ENCODE measurements around the gene HCN4.
"Not testable (repeated sequence)": the region's sequence is repeated elsewhere in the genome, so short reads cannot be mapped to it uniquely, and the experiment has no call there.

The HCN4 gene

GRCh38 chr15:73321496-73322450 lies 47.0 kb downstream of the HCN4 start:
- H3K27ac Mint-ChIP-seq, result no peak overlapping the region
- DNase-seq (ENCODE audit: low spot score), result no peak

GRCh38 chr15:73320619-73321180 lies 48.1 kb downstream of the HCN4 start:
- Mint-ChIP-seq H3K4me1 (ENCODE audit: low read depth) (peaks cover 3% of the 10 kb centered on the region), H3K9me3 (no peaks in the 10 kb centered on the region), H3K27me3 (ENCODE audit: low read depth) (peaks cover 16% of the 10 kb centered on the region), H3K36me3 (ENCODE audit: low read depth) (no peaks in the 10 kb centered on the region), H3K4me3 (no peak overlapping the region), H3K27ac (no peak overlapping the region)
- no peak for DNase-seq (ENCODE audit: low spot score)

More at GRCh38 chr15:73321496-73322450, 47.0 kb downstream of the HCN4 start:
- peaks cover 4% of the 10 kb centered on the region for H3K4me1 Mint-ChIP-seq (ENCODE audit: low read depth)
- no peaks in the 10 kb centered on the region for H3K9me3 Mint-ChIP-seq
- peaks cover 15% of the 10 kb centered on the region for H3K27me3 Mint-ChIP-seq (ENCODE audit: low read depth)
- no peak overlapping the region for H3K4me3 Mint-ChIP-seq
- H3K36me3 Mint-ChIP-seq (ENCODE audit: low read depth), result no peaks in the 10 kb centered on the region

- no peak overlapping the region for H3K27ac Mint-ChIP-seq
- H3K27me3 Mint-ChIP-seq (ENCODE audit: low read depth), result peaks cover 16% of the 10 kb centered on the region
- H3K9me3 Mint-ChIP-seq, result no peaks in the 10 kb centered on the region
- no peaks in the 10 kb centered on the region for H3K36me3 Mint-ChIP-seq (ENCODE audit: low read depth)
- no peak for DNase-seq (ENCODE audit: low spot score)
- H3K4me1 Mint-ChIP-seq (ENCODE audit: low read depth), result no peaks in the 10 kb centered on the region
- no peak overlapping the region for H3K4me3 Mint-ChIP-seq
Observed at GRCh38 chr15:73319460-73320245, 49.1 kb downstream of the HCN4 start.

- Mint-ChIP-seq H3K27ac (no peak overlapping the region), H3K36me3 (ENCODE audit: low read depth) (no peaks in the 10 kb centered on the region), H3K4me1 (ENCODE audit: low read depth) (no peaks in the 10 kb centered on the region), H3K9me3 (no peaks in the 10 kb centered on the region), H3K27me3 (ENCODE audit: low read depth) (peaks cover 18% of the 10 kb centered on the region), H3K4me3 (no peak overlapping the region)
- DNase-seq (ENCODE audit: low spot score), result no peak
Observed at GRCh38 chr15:73318463-73319351, 50.1 kb downstream of the HCN4 start.

DNA sequence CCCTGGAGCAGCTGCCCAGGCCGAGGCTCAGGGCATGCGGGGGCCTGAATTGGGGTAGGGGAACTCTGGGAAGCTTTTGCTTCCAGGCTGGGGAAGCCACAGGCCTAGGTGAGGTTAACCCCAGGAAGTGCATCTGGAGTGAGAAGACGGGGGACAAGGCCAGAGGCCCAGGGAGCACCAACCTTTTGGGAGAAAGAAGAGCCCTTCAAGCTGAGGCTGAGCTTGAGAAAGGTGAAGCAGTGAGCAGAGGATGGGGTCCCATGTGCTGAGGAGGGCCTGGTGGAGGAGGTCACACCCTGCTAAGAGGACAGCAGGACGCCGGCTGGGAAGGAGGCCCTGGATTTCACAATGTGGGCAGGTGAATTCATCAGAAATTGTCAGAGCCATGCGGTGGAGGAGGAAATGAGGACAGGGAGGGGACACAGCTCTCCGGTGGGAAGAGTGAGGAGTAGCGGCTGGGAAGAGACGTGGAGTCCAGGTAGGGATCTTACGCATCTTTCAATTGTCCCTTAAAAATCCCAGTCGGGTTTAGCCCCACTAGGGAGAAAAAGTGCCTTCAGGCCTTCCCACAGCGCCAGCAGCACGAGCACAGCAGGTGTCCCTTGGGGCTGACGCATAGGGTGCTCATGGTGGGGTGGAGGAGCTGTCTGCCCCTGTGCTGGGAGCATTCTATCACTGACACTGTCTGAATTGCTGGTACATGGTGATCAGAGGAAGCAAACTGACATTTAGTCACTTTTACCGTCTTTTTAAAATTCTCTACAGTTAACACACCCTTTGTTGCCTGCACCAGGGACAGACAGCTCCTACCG lies 50.9 kb downstream of the HCN4 start:
- no peaks in the 10 kb centered on the region for H3K9me3 Mint-ChIP-seq
- H3K27ac Mint-ChIP-seq, result no peak overlapping the region
- peaks cover 18% of the 10 kb centered on the region for H3K27me3 Mint-ChIP-seq (ENCODE audit: low read depth)
- DNase-seq (ENCODE audit: low spot score), result no peak
- H3K36me3 Mint-ChIP-seq (ENCODE audit: low read depth), result no peaks in the 10 kb centered on the region
- H3K4me3 Mint-ChIP-seq, result no peak overlapping the region
- H3K4me1 Mint-ChIP-seq (ENCODE audit: low read depth), result no peaks in the 10 kb centered on the region

GRCh38 chr15:73313861-73314260 lies 54.9 kb downstream of the HCN4 start:
- Mint-ChIP-seq H3K9me3 (no peaks in the 10 kb centered on the region), H3K4me1 (ENCODE audit: low read depth) (no peaks in the 10 kb centered on the region), H3K27me3 (ENCODE audit: low read depth) (peaks cover 16% of the 10 kb centered on the region), H3K36me3 (ENCODE audit: low read depth) (no peaks in the 10 kb centered on the region), H3K27ac (no peak overlapping the region), H3K4me3 (no peak overlapping the region)
- DNase-seq (ENCODE audit: low spot score), result no peak

- no peak overlapping the region for H3K4me3 Mint-ChIP-seq
- H3K27ac Mint-ChIP-seq, result no peak overlapping the region
- peaks cover 5% of the 10 kb centered on the region for H3K4me1 Mint-ChIP-seq (ENCODE audit: low read depth)
- DNase-seq (ENCODE audit: low spot score), result no peak
- peaks cover 2% of the 10 kb centered on the region for H3K27me3 Mint-ChIP-seq (ENCODE audit: low read depth)
- H3K36me3 Mint-ChIP-seq (ENCODE audit: low read depth), result no peaks in the 10 kb centered on the region
- H3K9me3 Mint-ChIP-seq, result no peaks in the 10 kb centered on the region
Observed at GRCh38 chr15:73308305-73308704, 60.5 kb downstream of the HCN4 start.

GRCh38 chr15:73305331-73306211 lies 63.2 kb downstream of the HCN4 start:
- H3K27me3 Mint-ChIP-seq (ENCODE audit: low read depth), result no peaks in the 10 kb centered on the region
- no peak for DNase-seq (ENCODE audit: low spot score)
- no peak overlapping the region for H3K27ac Mint-ChIP-seq
- H3K4me3 Mint-ChIP-seq, result no peak overlapping the region
- H3K36me3 Mint-ChIP-seq (ENCODE audit: low read depth), result no peaks in the 10 kb centered on the region
- H3K9me3 Mint-ChIP-seq, result no peaks in the 10 kb centered on the region
- H3K4me1 Mint-ChIP-seq (ENCODE audit: low read depth), result peaks cover 12% of the 10 kb centered on the region

DNA sequence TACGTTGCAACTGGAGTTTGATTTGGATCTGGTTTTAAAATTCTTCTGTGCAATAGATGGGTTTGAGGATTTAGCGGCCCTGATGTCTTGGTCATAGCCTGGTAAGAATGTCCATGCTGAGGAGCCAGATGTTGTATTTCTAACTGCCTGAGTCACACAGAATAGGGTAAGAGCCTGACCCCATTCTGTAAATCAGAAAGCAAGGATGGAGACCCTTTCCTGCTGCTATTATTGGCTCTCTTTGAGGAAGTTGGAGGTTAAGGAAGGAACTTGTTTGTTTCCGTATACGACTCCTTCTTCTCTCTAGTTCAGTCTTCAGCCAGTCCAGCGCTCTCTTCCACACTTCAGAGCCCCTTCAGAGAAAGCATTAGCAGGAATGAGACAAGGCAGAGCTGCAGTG lies 65.1 kb downstream of the HCN4 start:
- Mint-ChIP-seq H3K4me1 (ENCODE audit: low read depth) (peaks cover 12% of the 10 kb centered on the region), H3K27ac (no peak overlapping the region), H3K27me3 (ENCODE audit: low read depth) (no peaks in the 10 kb centered on the region), H3K4me3 (no peak overlapping the region), H3K36me3 (ENCODE audit: low read depth) (no peaks in the 10 kb centered on the region), H3K9me3 (no peaks in the 10 kb centered on the region)
- no peak for DNase-seq (ENCODE audit: low spot score)

DNA sequence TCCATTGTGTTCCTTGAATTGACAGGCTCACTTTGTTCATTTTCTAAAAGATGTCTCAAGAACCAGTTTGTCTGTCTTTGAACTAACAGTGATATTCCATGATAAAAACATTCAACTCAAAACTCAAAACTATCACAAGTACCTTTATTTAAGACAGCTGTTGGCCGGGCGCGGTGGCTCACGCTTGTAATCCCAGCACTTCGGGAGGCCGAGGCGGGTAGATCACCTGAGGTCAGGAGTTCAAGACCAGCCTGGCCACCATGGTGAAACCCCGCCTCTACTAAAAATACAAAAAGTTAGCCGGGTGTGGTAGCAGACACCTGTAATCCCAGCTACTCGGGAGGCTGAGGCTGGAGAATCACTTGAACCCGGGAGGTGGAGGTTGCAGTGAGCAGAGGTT lies 68.5 kb downstream of the HCN4 start:
- peaks cover 12% of the 10 kb centered on the region for H3K4me1 Mint-ChIP-seq (ENCODE audit: low read depth)
- H3K9me3 Mint-ChIP-seq; H3K27ac Mint-ChIP-seq; H3K36me3 Mint-ChIP-seq (ENCODE audit: low read depth); DNase-seq (ENCODE audit: low spot score); H3K27me3 Mint-ChIP-seq (ENCODE audit: low read depth); H3K4me3 Mint-ChIP-seq: not testable (repeated sequence)

GRCh38 chr15:73298522-73299245 lies 70.1 kb downstream of the HCN4 start:
- no peak for DNase-seq (ENCODE audit: low spot score)
- H3K4me1 Mint-ChIP-seq (ENCODE audit: low read depth), result peaks cover 10% of the 10 kb centered on the region
- H3K4me3 Mint-ChIP-seq, result no peak overlapping the region
- no peaks in the 10 kb centered on the region for H3K36me3 Mint-ChIP-seq (ENCODE audit: low read depth)
- H3K9me3 Mint-ChIP-seq, result no peaks in the 10 kb centered on the region
- no peaks in the 10 kb centered on the region for H3K27me3 Mint-ChIP-seq (ENCODE audit: low read depth)
- no peak overlapping the region for H3K27ac Mint-ChIP-seq

All from T-helper 2 cell treated with Interferon-gamma antibody and Interleukin-4, amounts not matched to agents 5 μg/mL and 100 μg/mL, for 36 hours (primary cell).